Heart right ventricle (tissue), 16 donors: Measurements from ENCODE around the gene EBNA1BP2. TPM values are rescaled to one million over a fixed set of nuclear protein-coding genes. Genes with fewer than 3 reads are reported as not detected.
A peak's percentile ranks its signal among the peaks of the same experiment; 100 is the strongest.

Experiments used
- ATAC-seq, 8 donors: fragments of 200-7000 bp; cut with Tn5 transposase; one replicate each; pipeline ENCODE4 v1.9.1; 2020; ENCODE audit warnings: mild to moderate bottlenecking in 8 of 8, moderate library complexity in 8 of 8, moderate number of reproducible peaks in 1 of 8
- DNase-seq, 2 donors: peaks; one replicate each; pipeline ENCODE4 v3.0.0-alpha.2; 2020
- H3K27ac ChIP-seq, 10 donors: fragments of 200-600 bp; sonication (generic) in 2 of 10; one replicate each; pipeline versions ENCODE4 v1.5.0 to v1.8.0; 2020 to 2022; ENCODE audit warnings: mild to moderate bottlenecking in 3 of 10
- H3K27me3 ChIP-seq, 7 donors: fragments of 200-600 bp; one replicate each; pipeline ENCODE4 v1.8.0; 2021 to 2022; ENCODE audit warnings: mild to moderate bottlenecking in 2 of 7
- H3K36me3 ChIP-seq, 9 donors: fragments of 200-600 bp; sonication (generic) in 1 of 9; one replicate each; pipeline versions ENCODE4 v1.5.0 to v1.8.0; 2020 to 2022; ENCODE audit warnings: mild to moderate bottlenecking in 2 of 9
- H3K4me1 ChIP-seq, 9 donors: fragments of 200-600 bp; sonication (generic) in 1 of 9; one replicate each; pipeline versions ENCODE4 v1.5.0 to v1.8.0; 2020 to 2022; ENCODE audit warnings: mild to moderate bottlenecking in 4 of 9
- H3K4me3 ChIP-seq, 10 donors: fragments of 200-600 bp; sonication (generic) in 2 of 10; one replicate each; pipeline versions ENCODE4 v1.5.0 to v1.8.0; 2020 to 2022; ENCODE audit warnings: mild to moderate bottlenecking in 7 of 10, moderate library complexity in 2 of 10
- H3K9me3 ChIP-seq, 11 donors: fragments of 200-600 bp in 10 of 11; sonication (generic) in 2 of 11; one replicate each; pipeline versions ENCODE4 v1.5.0 to v1.8.0; 2013 to 2022; ENCODE audit warnings: mild to moderate bottlenecking in 2 of 11, control low read depth in 1 of 11, moderate library complexity in 1 of 11
- WGBS, 2 donors: extraction: QIAGEN DNeasy Blood & Tissue Kit; methylation state at CpG; one replicate each; pipeline ENCODE4 v1.1.7; 2013; ENCODE audit warnings: inconsistent platforms in 1 of 2; 5-methylcytosine and 5-hydroxymethylcytosine counted together
- intact Hi-C, 10 donors: fragments of 100-400 bp; cut with DNase I; formaldehyde crosslinking; loops; one replicate each; pipeline versions ENCODE4 v1.11.1 to v1.14.2; 2022
- polyA plus RNA-seq, 2 donors: library from polyadenylated mRNA; stranded (reverse); fragments of 200-250 nt; gene quantifications; one replicate each; pipeline ENCODE4 v1.2.3, GENCODE V29; 2013
- total RNA-seq, 10 donors: library from RNA; stranded (reverse); fragmentation: NEBNext Ultra II Directional in 3 of 10; extraction: Animal tissue kit (Norgen Biotek cat#: 25700) in 3 of 10; gene quantifications; one replicate each; pipeline versions ENCODE4 v1.2.1 to v1.2.4, GENCODE V29; 2021 to 2023
- TF ChIP-seq, protein P1 (sequence below), 9 donors: fragments of 200-600 bp; sonication (generic) in 2 of 9; IDR thresholded peaks; one replicate each; pipeline versions ENCODE4 v1.5.0 to v1.8.0; 2021 to 2022; ENCODE audit warnings: antibody characterized with exemption in 9 of 9, mild to moderate bottlenecking in 5 of 9, moderate library complexity in 1 of 9
- donor health status: Arrhythmogenic right ventricular cardiomyopathy.
- donor health status: ischemic (EF 13 %, LVEDD 7.1; RV severe dilation, severe dysfunction).
- donor health status: healthy with polysubstance abuse.
- donor health status: DM: no; HTN: yes; CAD: no.
- donor health status: DM: no; HTN: no; CAD: no.
- donor health status: ischemic (EF 25% LVEDD 6.9; RV normal size, moderate dysfunction).
- donor health status: ischemic (EF 25% LVEDD 5.7; RV mildly dilated, moderate dysfunction).
- donor health status: healthy.
- donor health status: DM: yes; HTN: yes; CAD: no.
- donor health status: Ischemic cardiomyopathy.
- donor health status: ischemic (EF 35%, LVEDD 5.7; RV mildly dilated, moderate dysfunction).
- donor health status: nonischemic (EF 11% LVEDD 7.7; RV severe dilation, severe dysfunction).
- donor health status: DM: yes; HTN: yes; CAD: no.
- donor health status: PGD.
- donor health status: ischemic (EF 29% LVEDD 5.4; RV normal size, mild dysfunction).
- donor health status: nonischemic (EF 23%, LVEDD 6.1; RV moderate dilation, normal function).

The EBNA1BP2 gene
- total and polyA plus RNA-seq, 12 donors, result 18.8 to 121 (median 25.9) TPM

DNA sequence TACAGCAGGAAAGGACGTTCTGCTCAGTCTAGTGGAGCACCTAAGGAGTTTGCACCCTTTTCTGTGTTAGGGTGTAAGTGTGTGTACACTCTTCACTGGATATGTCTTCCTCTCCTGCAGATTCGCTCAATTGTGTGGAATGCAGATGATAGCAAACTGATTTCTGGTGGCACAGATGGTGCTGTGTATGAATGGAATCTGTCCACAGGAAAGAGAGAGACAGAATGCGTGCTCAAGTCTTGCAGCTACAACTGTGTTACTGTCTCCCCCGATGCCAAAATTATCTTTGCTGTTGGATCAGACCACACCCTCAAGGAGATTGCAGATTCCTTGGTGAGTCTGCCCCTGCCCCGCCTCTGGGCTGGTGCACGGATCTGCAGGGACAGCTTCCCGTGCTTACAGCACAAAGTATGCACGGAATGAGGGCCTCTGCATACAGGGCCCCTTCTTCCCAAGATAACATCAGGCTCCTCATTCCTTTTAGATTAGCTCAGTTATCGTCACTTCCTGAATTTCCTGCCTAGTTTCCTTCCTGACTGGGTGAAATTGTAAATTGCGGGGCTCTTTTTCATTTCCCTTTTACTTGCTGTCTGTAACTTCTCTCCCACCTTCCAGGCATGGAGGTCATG is 34.6 kb upstream of the EBNA1BP2 start:
- TF ChIP-seq, protein P1, sequence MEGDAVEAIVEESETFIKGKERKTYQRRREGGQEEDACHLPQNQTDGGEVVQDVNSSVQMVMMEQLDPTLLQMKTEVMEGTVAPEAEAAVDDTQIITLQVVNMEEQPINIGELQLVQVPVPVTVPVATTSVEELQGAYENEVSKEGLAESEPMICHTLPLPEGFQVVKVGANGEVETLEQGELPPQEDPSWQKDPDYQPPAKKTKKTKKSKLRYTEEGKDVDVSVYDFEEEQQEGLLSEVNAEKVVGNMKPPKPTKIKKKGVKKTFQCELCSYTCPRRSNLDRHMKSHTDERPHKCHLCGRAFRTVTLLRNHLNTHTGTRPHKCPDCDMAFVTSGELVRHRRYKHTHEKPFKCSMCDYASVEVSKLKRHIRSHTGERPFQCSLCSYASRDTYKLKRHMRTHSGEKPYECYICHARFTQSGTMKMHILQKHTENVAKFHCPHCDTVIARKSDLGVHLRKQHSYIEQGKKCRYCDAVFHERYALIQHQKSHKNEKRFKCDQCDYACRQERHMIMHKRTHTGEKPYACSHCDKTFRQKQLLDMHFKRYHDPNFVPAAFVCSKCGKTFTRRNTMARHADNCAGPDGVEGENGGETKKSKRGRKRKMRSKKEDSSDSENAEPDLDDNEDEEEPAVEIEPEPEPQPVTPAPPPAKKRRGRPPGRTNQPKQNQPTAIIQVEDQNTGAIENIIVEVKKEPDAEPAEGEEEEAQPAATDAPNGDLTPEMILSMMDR (IDR thresholded peaks at IDR 0.05), result no peak
- 13 to 14% methylated on average over 10 of the region's 10 CpGs for WGBS, 2 donors
- H3K27me3 ChIP-seq, result no peaks in the 10 kb centered on the region
- intact Hi-C loops, result no loop called here
- H3K4me1 ChIP-seq, result peaks cover 3 to 29% (median 20%) of the 10 kb centered on the region in 9 donors
- H3K4me3 ChIP-seq, result peak overlapping the region in 3 of 10 donors; percentile 8 to 10 (median 10)
- ATAC-seq (peak; percentile 86 to 94 (median 92)), DNase-seq (peak; percentile 23 to 24)
- H3K36me3 ChIP-seq, result no peaks in the 10 kb centered on the region
- peak overlapping the region in 9 of 10 donors; percentile 49 to 85 (median 77) for H3K27ac ChIP-seq
- H3K9me3 ChIP-seq, result peaks cover 0 to 11% (median 0%) of the 10 kb centered on the region in 11 donors

DNA sequence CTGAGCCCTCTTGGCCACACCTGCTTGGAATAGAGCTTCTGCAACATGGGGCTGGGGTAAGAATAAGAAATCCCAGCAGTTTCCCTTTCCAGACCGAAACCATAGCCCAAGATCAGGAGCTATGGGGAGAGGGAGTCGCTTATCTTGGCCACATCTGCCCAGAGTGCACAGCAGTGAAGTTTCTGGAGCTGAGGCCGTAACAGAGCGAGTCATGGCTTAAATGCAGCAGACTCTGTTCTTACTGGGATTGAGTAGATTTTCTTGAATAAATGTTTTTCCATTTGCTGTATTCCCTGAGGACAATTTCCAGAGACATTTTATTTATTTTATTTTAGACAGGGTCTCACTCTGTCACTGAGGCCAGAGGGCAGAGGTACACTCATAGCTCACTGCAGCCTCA is 33.6 kb upstream of the EBNA1BP2 start:
- Histone ChIP-seq H3K27ac (peak overlapping the region in 9 of 10 donors; percentile 49 to 85 (median 77)), H3K27me3 (no peaks in the 10 kb centered on the region), H3K4me3 (no peak overlapping the region), H3K36me3 (no peaks in the 10 kb centered on the region), H3K9me3 (peaks cover 0 to 11% (median 0%) of the 10 kb centered on the region in 11 donors), H3K4me1 (peaks cover 3 to 29% (median 20%) of the 10 kb centered on the region in 9 donors)
- DNase-seq (no peak), ATAC-seq (no peak)
- TF ChIP-seq, protein P1 (IDR thresholded peaks at IDR 0.05), result no peak
- 79 to 81% methylated on average over 4 of the region's 4 CpGs for WGBS, 2 donors
- intact Hi-C loops, result no loop called here

DNA sequence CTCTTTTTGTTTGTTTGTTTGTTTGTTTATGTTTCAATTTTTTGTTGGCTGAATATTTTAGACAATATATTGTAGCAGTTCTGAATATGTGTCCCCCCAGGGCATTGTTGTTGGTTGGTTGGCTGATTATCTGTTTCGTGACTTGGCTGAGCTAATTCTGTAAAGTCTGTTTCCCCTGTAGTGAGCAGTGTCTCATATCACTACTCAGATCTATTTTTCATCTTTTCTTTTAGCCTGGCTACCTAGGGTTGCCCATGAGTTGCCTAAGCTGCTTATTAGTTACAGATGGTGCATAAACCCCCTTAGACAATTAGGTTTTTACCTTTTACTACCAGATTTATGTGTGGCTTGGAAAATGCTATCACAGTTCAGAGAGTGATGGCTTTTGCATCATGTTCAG is 32.3 kb upstream of the EBNA1BP2 start:
- intact Hi-C loops, result no loop called here
- TF ChIP-seq, protein P1 (IDR thresholded peaks at IDR 0.05), result no peak
- H3K27me3 ChIP-seq, result no peaks in the 10 kb centered on the region
- peaks cover 0 to 11% (median 0%) of the 10 kb centered on the region in 11 donors for H3K9me3 ChIP-seq
- H3K4me1 ChIP-seq, result peaks cover 3 to 29% (median 20%) of the 10 kb centered on the region in 9 donors
- no peak for ATAC-seq
- H3K27ac ChIP-seq, result no peak overlapping the region
- H3K4me3 ChIP-seq, result no peak overlapping the region
- H3K36me3 ChIP-seq, result no peaks in the 10 kb centered on the region
- no peak for DNase-seq
- 88 to 89% methylated on average over 1 of the region's 1 CpG for WGBS, 2 donors

DNA sequence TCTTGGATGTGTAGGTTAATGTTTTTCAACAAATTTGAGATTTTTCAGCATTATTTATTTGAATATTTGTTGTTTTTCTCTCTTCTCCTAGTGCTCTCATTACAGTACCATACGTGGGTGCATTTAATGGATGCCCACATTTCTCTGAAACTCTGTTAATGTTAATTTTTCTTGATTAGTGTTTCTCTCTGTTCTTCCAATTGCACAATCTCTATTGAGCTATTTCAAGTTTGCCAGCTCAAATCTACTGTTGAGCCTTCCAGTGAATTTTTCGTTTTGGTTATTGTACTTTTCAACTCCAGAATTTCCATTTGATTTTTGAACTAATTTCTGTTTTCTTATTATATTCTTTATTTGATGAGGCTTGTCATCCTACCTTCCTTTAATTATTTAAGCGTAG is 31.8 kb upstream of the EBNA1BP2 start:
- Histone ChIP-seq H3K9me3 (peaks cover 0 to 11% (median 0%) of the 10 kb centered on the region in 11 donors), H3K27ac (no peak overlapping the region), H3K27me3 (no peaks in the 10 kb centered on the region), H3K36me3 (no peaks in the 10 kb centered on the region), H3K4me3 (no peak overlapping the region), H3K4me1 (peaks cover 3 to 29% (median 20%) of the 10 kb centered on the region in 9 donors)
- intact Hi-C loops, result no loop called here
- ATAC-seq, result no peak
- DNase-seq, result no peak
- WGBS, 2 donors, result 77 to 98% methylated on average over 3 of the region's 3 CpGs
- TF ChIP-seq, protein P1 (IDR thresholded peaks at IDR 0.05), result no peak
